Activated CD4-positive, CD25-positive, alpha-beta regulatory T cell treated with anti-CD3 and anti-CD28 coated beads, Interleukin-2, amount 50 U/mL, for 72 hours (primary cell): ENCODE measurements around the gene GABBR2.
"Not testable (repeated sequence)": the region's sequence is repeated elsewhere in the genome, so short reads cannot be mapped to it uniquely, and the experiment has no call there.

Experiments used
- DNase-seq: peaks from one replicate; pipeline ENCODE4 v3.0.0; 2021

The GABBR2 gene

GRCh38 chr9:98504298-98505282, 204.1 kb downstream of the GABBR2 start:
- DNase-seq = no peak

- no peak for DNase-seq
These were observed 204.9 kb downstream of the GABBR2 start for GRCh38 chr9:98503867-98504266.

GRCh38 chr9:98502976-98503325, 205.8 kb downstream of the GABBR2 start:
- no peak for DNase-seq

- no peak for DNase-seq
These were observed 206.3 kb downstream of the GABBR2 start for GRCh38 chr9:98502311-98502975.

- no peak for DNase-seq
These were observed 206.9 kb downstream of the GABBR2 start for GRCh38 chr9:98501819-98502218.

- not testable (repeated sequence) for DNase-seq
These were observed 207.5 kb downstream of the GABBR2 start for GRCh38 chr9:98501259-98501658.

- no peak for DNase-seq
These were observed 208.3 kb downstream of the GABBR2 start for GRCh38 chr9:98500337-98500919.

GRCh38 chr9:98495530-98495929, 213.2 kb downstream of the GABBR2 start:
- no peak for DNase-seq

GRCh38 chr9:98494852-98495251, 213.9 kb downstream of the GABBR2 start:
- no peak for DNase-seq

- DNase-seq = no peak
These were observed 216.9 kb downstream of the GABBR2 start for GRCh38 chr9:98491828-98492227.

GRCh38 chr9:98491231-98491651, 217.5 kb downstream of the GABBR2 start:
- no peak for DNase-seq

GRCh38 chr9:98488571-98489312, 220.0 kb downstream of the GABBR2 start:
- no peak for DNase-seq

- no peak for DNase-seq
These were observed 223.0 kb downstream of the GABBR2 start for GRCh38 chr9:98485706-98486105.

- no peak for DNase-seq
These were observed 224.6 kb downstream of the GABBR2 start for GRCh38 chr9:98484162-98484561.

GRCh38 chr9:98482226-98482625, 226.5 kb downstream of the GABBR2 start:
- no peak for DNase-seq

- DNase-seq = no peak
These were observed 227.1 kb downstream of the GABBR2 start for GRCh38 chr9:98481676-98482075.

GRCh38 chr9:98479967-98480847, 228.5 kb downstream of the GABBR2 start:
- DNase-seq = no peak

- DNase-seq = no peak
These were observed 229.3 kb downstream of the GABBR2 start for GRCh38 chr9:98479449-98479848.

- DNase-seq = no peak
These were observed 230.9 kb downstream of the GABBR2 start for GRCh38 chr9:98477884-98478283.

GRCh38 chr9:98472216-98472615, 236.5 kb downstream of the GABBR2 start:
- DNase-seq = no peak

GRCh38 chr9:98471185-98471584, 237.6 kb downstream of the GABBR2 start:
- no peak for DNase-seq
